Keratinocyte (primary cell): Measurements from ENCODE around the gene CXorf49B. TPM values are rescaled to one million over a fixed set of nuclear protein-coding genes. Genes with fewer than 3 reads are reported as not detected.

Source experiments
- DNase-seq: peaks from one replicate; pipeline ENCODE4 v3.0.0-alpha.2; 2011; ENCODE audit warnings: low read depth, missing footprints, low spot score
- FAIRE-seq: peaks from 2 replicates; lab custom pipeline; 2011; peaks lifted over from hg19 to GRCh38; lab: Jason Lieb, UNC
- H2AFZ ChIP-seq: 2 replicates; pipeline ENCODE4 v1.6.0; 2012; ENCODE audit warnings: low read length, control low read depth, inconsistent platforms; ENCODE audit not compliant: control insufficient read depth
- H3K27ac ChIP-seq: 2 replicates; pipeline ENCODE4 v1.5.1; 2011; ENCODE audit warnings: low read length; ENCODE audit not compliant: control insufficient read depth, insufficient read depth
- H3K27me3 ChIP-seq: 3 replicates; pipeline ENCODE4 v1.6.0; 2011; ENCODE audit warnings: low read length; ENCODE audit not compliant: control insufficient read depth, insufficient read depth; ENCODE audit errors: extremely low read depth
- H3K36me3 ChIP-seq, 2 experiments: 2 replicates in 1 of 2; 3 replicates in 1 of 2; pipeline ENCODE4 v1.5.1; 2011; ENCODE audit warnings: low read length in 2 of 2, mild to moderate bottlenecking in 1 of 2; ENCODE audit not compliant: control insufficient read depth in 2 of 2, insufficient read depth in 2 of 2; ENCODE audit errors: extremely low read depth in 1 of 2
- H3K4me1 ChIP-seq: 3 replicates; pipeline ENCODE4 v1.5.1; 2011; ENCODE audit warnings: low read length; ENCODE audit not compliant: control insufficient read depth, insufficient read depth; ENCODE audit errors: extremely low read depth
- H3K4me2 ChIP-seq: 3 replicates; pipeline ENCODE4 v1.6.0; 2011; ENCODE audit warnings: low read depth, low read length; ENCODE audit not compliant: control insufficient read depth, insufficient read depth; ENCODE audit errors: extremely low read depth
- H3K4me3 ChIP-seq, 3 experiments: fragments of 200-600 bp in 1 of 3; sonication (generic) in 1 of 3; 2 replicates in 2 of 3; 3 replicates in 1 of 3; pipeline ENCODE4 v1.5.1; 2011 to 2016; ENCODE audit warnings: low read length in 3 of 3, mild to moderate bottlenecking in 3 of 3, control low read depth in 2 of 3, inconsistent platforms in 1 of 3, low read depth in 1 of 3, mixed read lengths in 1 of 3, mixed run types in 1 of 3, moderate library complexity in 1 of 3; ENCODE audit not compliant: control insufficient read depth in 2 of 3, insufficient read depth in 2 of 3; ENCODE audit errors: extremely low read depth in 1 of 3
- H3K79me2 ChIP-seq: 2 replicates; pipeline ENCODE4 v1.6.0; 2012; ENCODE audit warnings: low read length; ENCODE audit not compliant: control insufficient read depth, insufficient read depth
- H3K9ac ChIP-seq: 3 replicates; pipeline ENCODE4 v1.6.0; 2011; ENCODE audit warnings: low read length; ENCODE audit not compliant: control insufficient read depth, insufficient read depth; ENCODE audit errors: extremely low read depth
- H3K9me1 ChIP-seq: 3 replicates; pipeline ENCODE4 v1.6.0; 2011; ENCODE audit warnings: low read length; ENCODE audit not compliant: control insufficient read depth, insufficient read depth; ENCODE audit errors: extremely low read depth
- H3K9me3 ChIP-seq: 2 replicates; pipeline ENCODE4 v1.5.1; 2012; ENCODE audit warnings: low read depth, low read length; ENCODE audit not compliant: control insufficient read depth
- H4K20me1 ChIP-seq: 3 replicates; pipeline ENCODE4 v1.6.0; 2011; ENCODE audit warnings: low read length; ENCODE audit not compliant: control insufficient read depth, insufficient read depth; ENCODE audit errors: extremely low read depth
- CTCF ChIP-seq, 3 experiments: IDR thresholded peaks in 1 of 3; conservative IDR thresholded peaks in 1 of 3; optimal IDR thresholded peaks in 1 of 3; 2 replicates in 2 of 3; 3 replicates in 1 of 3; pipeline versions ENCODE3 to v1.5.1; 2011; ENCODE audit warnings: low read length in 3 of 3, mild to moderate bottlenecking in 3 of 3, moderate library complexity in 2 of 3, control low read depth in 1 of 3, inconsistent platforms in 1 of 3; ENCODE audit not compliant: insufficient read depth in 2 of 3; ENCODE audit errors: extremely low read depth in 1 of 3
- EZH2 ChIP-seq: IDR thresholded peaks from one replicate; pipeline ENCODE4 v1.6.1; 2012; ENCODE audit warnings: inconsistent platforms, mild to moderate bottlenecking, low read length, moderate library complexity
- dilution Hi-C: fragments of 300-500 bp; cut with MboI; formaldehyde crosslinking; loops from one replicate; pipeline ENCODE4 v1.7.0; 2020; ENCODE audit warnings: low sequenced_read_pairs; ENCODE audit not compliant: extremely low pct_ligation_motif_present
- polyA plus RNA-seq, 5 experiments: library from polyadenylated mRNA; depleted of rRNA in 3 of 5; stranded (reverse) in 3 of 5; stranded (forward) in 1 of 5; unstranded in 1 of 5; fragments of >200 nt; gene quantifications; 1 replicate in 1 of 5; 2 replicates in 3 of 5; 3 replicates in 1 of 5; pipeline versions ENCODE4 v1.2.1 to v1.2.3, GENCODE V29; 2011 to 2012; ENCODE audit warnings: missing spikeins in 2 of 5, low read depth in 1 of 5, low replicate concordance in 1 of 5
- small RNA-seq, 3 experiments: library from RNA; depleted of rRNA; stranded (forward); fragments of <200 nt; gene quantifications; one replicate each; pipeline ENCODE3, GENCODE V24; 2012; ENCODE audit warnings: low read depth in 3 of 3, low replicate concordance in 1 of 3; ENCODE audit not compliant: insufficient read length in 3 of 3

Gene CXorf49B
- polyA plus RNA-seq, 1 donor (not counting 4 experiments of a cell fraction or from before 2014, with no cell fraction given), result not detected

GRCh38 chrX:71815906-71816156, 52.7 kb downstream of the CXorf49B start:
- TF ChIP-seq EZH2, result no peak
- no peak for TF ChIP-seq CTCF (optimal IDR thresholded peaks at IDR 0.05 in 1 of 3, IDR thresholded peaks at IDR 0.05 in 1 of 3, conservative IDR thresholded peaks at IDR 0.05 in 1 of 3; ENCODE audit: extremely low read depth in 1 of 3, insufficient read depth in 2 of 3, low read length in 3 of 3)
- no peak overlapping the region for H3K9ac ChIP-seq
- no peak overlapping the region for H2AFZ ChIP-seq

More at GRCh38 chrX:71815906-71816156, 52.7 kb downstream of the CXorf49B start:
- Histone ChIP-seq H3K4me3 (no peak overlapping the region), H3K27ac (no peak overlapping the region), H4K20me1 (no peaks in the 10 kb centered on the region), H3K79me2 (no peaks in the 10 kb centered on the region), H3K4me2 (no peak overlapping the region), H3K9me3 (no peaks in the 10 kb centered on the region), H3K9me1 (no peaks in the 10 kb centered on the region), H3K36me3 (no peaks in the 10 kb centered on the region), H3K27me3 (no peaks in the 10 kb centered on the region), H3K4me1 (no peaks in the 10 kb centered on the region)
- no peak for FAIRE-seq
- DNase-seq, result no peak
- dilution Hi-C loops, result no loop called here

Small RNAs within 50 kb of the gene (small RNA-seq; reads per million reads assigned to genes)
- gene BX276092.1, result 0 reads per million in 3 experiments
- gene BX276092.6, result 0 reads per million in 3 experiments
- 0 reads per million in 3 experiments for gene BX276092.8

Other genes with a start within 250 kb of the CXorf49B start
- 58.7 to 155 TPM (median 136 TPM) in 3 replicates for gene OGT, start 230.2 kb upstream of the CXorf49B start, polyA plus RNA-seq
- 0.46 to 1.2 TPM (median 1.0 TPM) in 3 replicates for gene GCNA, start 184.9 kb upstream of the CXorf49B start, polyA plus RNA-seq
- not detected in 3 replicates for gene CXCR3, start 144.8 kb upstream of the CXorf49B start, polyA plus RNA-seq
- gene CXorf49, start 45.1 kb upstream of the CXorf49B start, polyA plus RNA-seq, result not detected in 3 replicates
- 0.03 to 0.04 TPM (median 0.04 TPM) in 3 replicates for gene NHSL2, start 147.5 kb downstream of the CXorf49B start, polyA plus RNA-seq